ENCODE data around the gene NACC1. TPM values are rescaled to one million over a fixed set of nuclear protein-coding genes. Genes with fewer than 3 reads are reported as not detected.

NACC1 gene
- total RNA-seq, 1 experiment from 2014 or later: 133 TPM

DNA sequence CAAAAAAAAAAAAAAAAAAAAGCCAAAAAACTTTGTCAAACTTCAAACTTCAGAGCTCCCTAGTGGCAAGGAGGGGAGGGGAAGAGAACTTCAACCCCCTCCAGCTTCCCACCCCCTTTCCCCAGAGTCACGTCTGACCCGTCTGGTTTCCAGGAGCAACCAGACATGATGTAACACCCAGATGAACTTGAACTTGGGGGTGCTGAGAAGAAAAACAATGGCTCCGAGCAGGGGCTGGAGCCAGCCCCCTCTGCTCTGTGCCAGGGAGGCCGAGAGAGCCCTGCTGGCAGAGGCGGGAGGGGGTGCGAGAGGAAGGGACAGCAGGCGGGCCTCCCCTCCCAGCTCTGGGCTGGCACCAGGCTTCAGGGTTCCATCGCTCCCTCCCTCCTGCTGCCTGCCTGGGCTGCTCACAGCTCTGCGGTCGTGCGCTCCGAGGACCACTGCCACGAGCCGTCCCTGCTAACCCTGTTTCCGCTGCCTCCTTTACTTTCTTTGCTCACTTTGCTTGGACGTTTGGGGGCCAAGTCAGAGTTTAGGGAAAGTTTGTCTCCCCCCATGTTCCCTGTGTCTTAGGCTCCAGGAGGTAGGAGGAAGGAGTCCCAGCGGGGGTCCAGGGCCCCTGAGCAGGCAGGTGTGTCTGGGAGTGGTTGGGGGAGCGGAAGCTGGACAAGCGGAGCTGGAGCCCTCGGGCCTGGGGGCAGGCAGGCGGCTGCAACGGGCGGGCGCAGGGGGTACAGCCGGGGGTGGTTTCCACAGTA lies 26.5 kb upstream of the NACC1 start:
- Histone ChIP-seq H3K4me3 (no peak overlapping the region), H4K20me1 (ENCODE audit: insufficient read depth) (no peaks in the 10 kb centered on the region), H2AFZ (no peak overlapping the region), H3F3A (ENCODE audit: insufficient read depth, low read depth) (peaks cover 5% of the 10 kb centered on the region; the same call in 1 of the 2 replicates), H3K79me2 (ENCODE audit: low read depth) (no peaks in the 10 kb centered on the region), H3K9me3 (ENCODE audit: insufficient read depth, low read depth) (no peaks in the 10 kb centered on the region), H3K4me1 (replicated peaks; ENCODE audit: insufficient read depth) (0 out of 2 replicates have a peak, but pooled peaks cover 9% of the 10 kb centered on the region), H3K27me3 (ENCODE audit: insufficient read depth, low read depth) (no peaks in the 10 kb centered on the region), H3K9me2 (ENCODE audit: insufficient read depth) (no peaks in the 10 kb centered on the region), H3K36me3 (ENCODE audit: low read depth) (no peaks in the 10 kb centered on the region), H3K27ac (no peak overlapping the region), H3K4me2 (no peak overlapping the region)
- ChIA-PET POLR2A (ENCODE audit: unreplicated experiment) (interaction anchor here (0.6 kb wide), 1 partner anchor 128 kb away, joined by 8 read pairs; no protein-coding TSS in a partner anchor), CTCF (interaction anchor here (0.7 kb wide), 1 partner anchor 34 kb away, joined by 13 read pairs; no protein-coding TSS in a partner anchor)
- no peak for DNase-seq
- intact Hi-C loops (cut with micrococcal nuclease; ENCODE audit: unreplicated experiment): no loop called here
- TF ChIP-seq, protein P1, sequence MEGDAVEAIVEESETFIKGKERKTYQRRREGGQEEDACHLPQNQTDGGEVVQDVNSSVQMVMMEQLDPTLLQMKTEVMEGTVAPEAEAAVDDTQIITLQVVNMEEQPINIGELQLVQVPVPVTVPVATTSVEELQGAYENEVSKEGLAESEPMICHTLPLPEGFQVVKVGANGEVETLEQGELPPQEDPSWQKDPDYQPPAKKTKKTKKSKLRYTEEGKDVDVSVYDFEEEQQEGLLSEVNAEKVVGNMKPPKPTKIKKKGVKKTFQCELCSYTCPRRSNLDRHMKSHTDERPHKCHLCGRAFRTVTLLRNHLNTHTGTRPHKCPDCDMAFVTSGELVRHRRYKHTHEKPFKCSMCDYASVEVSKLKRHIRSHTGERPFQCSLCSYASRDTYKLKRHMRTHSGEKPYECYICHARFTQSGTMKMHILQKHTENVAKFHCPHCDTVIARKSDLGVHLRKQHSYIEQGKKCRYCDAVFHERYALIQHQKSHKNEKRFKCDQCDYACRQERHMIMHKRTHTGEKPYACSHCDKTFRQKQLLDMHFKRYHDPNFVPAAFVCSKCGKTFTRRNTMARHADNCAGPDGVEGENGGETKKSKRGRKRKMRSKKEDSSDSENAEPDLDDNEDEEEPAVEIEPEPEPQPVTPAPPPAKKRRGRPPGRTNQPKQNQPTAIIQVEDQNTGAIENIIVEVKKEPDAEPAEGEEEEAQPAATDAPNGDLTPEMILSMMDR (conservative IDR thresholded peaks at IDR 0.05): no peak
- TF ChIP-seq EZH2 (IDR thresholded peaks at IDR 0.05; ENCODE audit: low read depth): no peak
- BruUV-seq (replicated peaks): no TSS peak

DNA sequence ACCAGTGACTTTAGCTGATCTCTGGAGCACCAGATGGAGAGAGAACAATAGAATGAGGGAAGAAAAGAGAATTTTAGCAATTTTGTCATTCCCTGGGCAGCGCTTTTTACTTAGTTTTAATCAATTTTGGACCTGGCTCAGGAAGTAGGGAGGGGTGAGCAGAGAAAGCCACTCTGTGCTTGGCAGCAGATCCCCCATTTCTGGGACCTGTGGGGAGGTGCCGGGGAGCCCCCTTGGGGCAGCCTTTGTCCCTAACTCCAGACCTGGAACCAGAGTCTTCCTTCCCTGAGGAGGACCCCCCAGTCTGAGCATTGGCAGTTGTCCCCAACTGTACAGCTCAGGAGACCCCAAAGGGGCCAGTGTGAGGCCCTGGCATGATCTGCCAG lies 25.9 kb upstream of the NACC1 start:
- no peaks in the 10 kb centered on the region for H4K20me1 ChIP-seq (ENCODE audit: insufficient read depth)
- H3K9me2 ChIP-seq (ENCODE audit: insufficient read depth): no peaks in the 10 kb centered on the region
- no peaks in the 10 kb centered on the region for H3K9me3 ChIP-seq (ENCODE audit: insufficient read depth, low read depth)
- H3K4me1 ChIP-seq (replicated peaks; ENCODE audit: insufficient read depth): 0 out of 2 replicates have a peak, but pooled peaks cover 9% of the 10 kb centered on the region
- no peak for TF ChIP-seq EZH2 (IDR thresholded peaks at IDR 0.05; ENCODE audit: low read depth)
- TF ChIP-seq, protein P1 (conservative IDR thresholded peaks at IDR 0.05): no peak
- H3F3A ChIP-seq (ENCODE audit: insufficient read depth, low read depth): peaks cover 5% of the 10 kb centered on the region; the same call in 1 of the 2 replicates
- H3K36me3 ChIP-seq (ENCODE audit: low read depth): no peaks in the 10 kb centered on the region
- no peaks in the 10 kb centered on the region for H3K79me2 ChIP-seq (ENCODE audit: low read depth)
- H2AFZ ChIP-seq: no peak overlapping the region
- POLR2A ChIA-PET (ENCODE audit: unreplicated experiment): no interaction called here
- H3K4me2 ChIP-seq: no peak overlapping the region
- DNase-seq: no peak
- H3K4me3 ChIP-seq: no peak overlapping the region
- H3K27me3 ChIP-seq (ENCODE audit: insufficient read depth, low read depth): no peaks in the 10 kb centered on the region
- intact Hi-C loops (cut with micrococcal nuclease; ENCODE audit: unreplicated experiment): no loop called here
- H3K27ac ChIP-seq: no peak overlapping the region
- CTCF ChIA-PET: no interaction called here
- BruUV-seq (replicated peaks): no TSS peak

DNA sequence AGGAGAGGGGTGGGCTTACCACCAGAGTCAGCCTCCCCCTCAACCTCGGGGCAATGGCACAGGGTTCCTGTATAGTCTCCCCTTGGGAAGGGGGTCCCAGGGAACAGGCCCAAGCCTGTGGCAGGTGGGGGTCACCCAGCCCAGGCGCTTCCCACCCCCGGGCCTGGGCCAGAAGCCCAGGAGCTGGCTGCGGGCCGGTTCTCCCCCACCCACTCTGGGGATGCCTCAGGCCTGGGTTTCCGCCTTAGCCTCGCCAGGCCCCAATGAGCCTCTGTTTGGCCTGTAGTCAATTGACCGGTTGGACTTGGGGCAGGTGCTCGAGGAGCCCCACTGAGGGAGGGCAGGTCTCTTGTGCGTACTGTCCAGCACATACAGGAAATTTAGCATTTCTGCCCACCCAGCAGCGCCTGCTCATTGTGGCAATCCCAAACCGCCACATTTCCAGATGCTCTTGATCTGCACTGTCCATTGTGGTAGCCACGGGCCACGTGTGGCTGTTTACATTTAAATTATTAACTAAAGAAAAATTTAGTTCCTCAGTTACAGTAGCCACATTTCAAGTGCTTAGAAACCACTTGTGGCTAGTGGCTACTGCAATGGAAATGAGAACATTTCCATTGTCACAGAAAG lies 25.3 kb upstream of the NACC1 start:
- H3K27me3 ChIP-seq (ENCODE audit: insufficient read depth, low read depth): no peaks in the 10 kb centered on the region
- H3K4me1 ChIP-seq (replicated peaks; ENCODE audit: insufficient read depth): 0 out of 2 replicates have a peak, but pooled peaks cover 9% of the 10 kb centered on the region
- BruUV-seq (replicated peaks): no TSS peak
- no peaks in the 10 kb centered on the region for H3K9me2 ChIP-seq (ENCODE audit: insufficient read depth)
- DNase-seq: no peak
- H3K27ac ChIP-seq: no peak overlapping the region
- no peak for TF ChIP-seq EZH2 (IDR thresholded peaks at IDR 0.05; ENCODE audit: low read depth)
- TF ChIP-seq, protein P1 (conservative IDR thresholded peaks at IDR 0.05): no peak
- peaks cover 5% of the 10 kb centered on the region; the same call in 1 of the 2 replicates for H3F3A ChIP-seq (ENCODE audit: insufficient read depth, low read depth)
- no peaks in the 10 kb centered on the region for H3K36me3 ChIP-seq (ENCODE audit: low read depth)
- H2AFZ ChIP-seq: no peak overlapping the region
- no peak overlapping the region for H3K4me2 ChIP-seq
- no peak overlapping the region for H3K4me3 ChIP-seq
- no peaks in the 10 kb centered on the region for H3K79me2 ChIP-seq (ENCODE audit: low read depth)
- intact Hi-C loops (cut with micrococcal nuclease; ENCODE audit: unreplicated experiment): loop anchor here (1.0 kb wide), 1 partner anchor 114 kb away; no protein-coding TSS in a partner anchor
- H3K9me3 ChIP-seq (ENCODE audit: insufficient read depth, low read depth): no peaks in the 10 kb centered on the region
- CTCF ChIA-PET: no interaction called here
- no peaks in the 10 kb centered on the region for H4K20me1 ChIP-seq (ENCODE audit: insufficient read depth)
- POLR2A ChIA-PET (ENCODE audit: unreplicated experiment): no interaction called here
